Spleen (tissue), 11 donors: ENCODE data around the gene CCDC12. TPM values are rescaled to one million over a fixed set of nuclear protein-coding genes. Genes with fewer than 3 reads are reported as not detected.
"Not testable (repeated sequence)": the region's sequence is repeated elsewhere in the genome, so short reads cannot be mapped to it uniquely, and the experiment has no call there.

Experiments
- DNase-seq: peaks from one replicate; pipeline ENCODE4 v3.0.0-alpha.2; 2020
- H3K27ac ChIP-seq, 8 donors: fragments of 200-600 bp; sonication (generic) in 7 of 8; 1 replicate in 4 of 8; 2 replicates in 4 of 8; pipeline versions ENCODE4 v1.5.0 to v1.8.0; 2016 to 2021; ENCODE audit warnings: inconsistent platforms in 4 of 8, mild to moderate bottlenecking in 4 of 8, moderate library complexity in 1 of 8
- H3K27me3 ChIP-seq, 7 donors: fragments of 200-600 bp; sonication (generic) in 6 of 7; replicated peaks in 1 of 7; 1 replicate in 4 of 7; 2 replicates in 3 of 7; pipeline versions ENCODE4 v1.5.0 to v1.8.0; 2016 to 2021; ENCODE audit warnings: inconsistent platforms in 3 of 7, mild to moderate bottlenecking in 1 of 7
- H3K36me3 ChIP-seq, 6 donors: fragments of 200-600 bp; sonication (generic) in 5 of 6; 1 replicate in 4 of 6; 2 replicates in 2 of 6; pipeline versions ENCODE4 v1.5.0 to v1.8.0; 2016 to 2021; ENCODE audit warnings: inconsistent platforms in 2 of 6
- H3K4me1 ChIP-seq, 6 donors: fragments of 200-600 bp; sonication (generic) in 5 of 6; 1 replicate in 3 of 6; 2 replicates in 3 of 6; pipeline versions ENCODE4 v1.5.0 to v1.8.0; 2016 to 2021; ENCODE audit warnings: inconsistent platforms in 3 of 6
- H3K4me3 ChIP-seq, 8 donors: fragments of 200-600 bp; sonication (generic) in 7 of 8; 1 replicate in 4 of 8; 2 replicates in 4 of 8; pipeline versions ENCODE4 v1.5.0 to v1.8.0; 2016 to 2021; ENCODE audit warnings: inconsistent platforms in 4 of 8, mild to moderate bottlenecking in 4 of 8, moderate library complexity in 2 of 8
- H3K9me3 ChIP-seq, 8 donors: fragments of 200-600 bp; sonication (generic) in 7 of 8; 1 replicate in 4 of 8; 2 replicates in 4 of 8; pipeline versions ENCODE4 v1.5.0 to v1.8.0; 2016 to 2021; ENCODE audit warnings: inconsistent platforms in 4 of 8
- POLR2A ChIP-seq, 3 donors: fragments of 450-650 bp; IDR thresholded peaks; one replicate each; pipeline ENCODE4 v1.5.1; 2017; ENCODE audit warnings: antibody characterized with exemption in 3 of 3, mild to moderate bottlenecking in 1 of 3
- POLR2AphosphoS5 ChIP-seq, 3 donors: sonication (generic); formaldehyde crosslinking; IDR thresholded peaks; one replicate each; pipeline ENCODE4 v1.5.1; 2017; ENCODE audit warnings: antibody characterized with exemption in 3 of 3
- WGBS, 5 donors: extraction: QIAGEN DNeasy Blood & Tissue Kit in 3 of 5; methylation state at CpG; one replicate each; pipeline versions ENCODE4 v1.1.5 to v1.1.7; 2013 to 2018; 5-methylcytosine and 5-hydroxymethylcytosine counted together
- intact Hi-C: fragments of 100-400 bp; cut with DNase I; formaldehyde crosslinking; loops from one replicate; pipeline ENCODE4 v1.15.0; 2023; ENCODE audit warnings: low total_unique reads
- polyA plus RNA-seq, 3 donors: library from polyadenylated mRNA; stranded (reverse); fragments of 200-250 nt; gene quantifications; one replicate each; pipeline ENCODE4 v1.2.1, GENCODE V29; 2013
- total RNA-seq, 7 donors: library from RNA; depleted of rRNA in 3 of 7; stranded (reverse); fragments of >200 nt in 3 of 7; fragmentation: NEBNext Ultra II Directional in 4 of 7; extraction: Animal tissue kit (Norgen Biotek cat#: 25700) in 4 of 7; gene quantifications; one replicate each; pipeline versions ENCODE4 v1.1.0 to v1.2.1, GENCODE V29; 2016 to 2021
- TF ChIP-seq, protein P1 (sequence below), 11 experiments: fragments of 200-600 bp in 7 of 11; fragments of 450-650 bp in 4 of 11; sonication (generic) in 4 of 11; IDR thresholded peaks in 8 of 11; conservative IDR thresholded peaks in 3 of 11; 1 replicate in 7 of 11; 2 replicates in 4 of 11; pipeline versions ENCODE4 v1.4.0 to v1.8.0; 2016 to 2021; ENCODE audit warnings: antibody characterized with exemption in 11 of 11, inconsistent platforms in 4 of 11, mild to moderate bottlenecking in 1 of 11
- donor health status: healthy with polysubstance abuse.
- donor health status: DM: no; HTN: no; CAD: no; lungs with moderate emphysema.
- donor health status: DM: no; HTN: no; CAD: no.
- donor health status: Bipolar disorder and iron deficiency.
- donor health status: healthy.
- donor health status: DM: no; HTN: no; CAD: no.
- donor health status: DM: yes; HTN: yes; CAD: no.

The CCDC12 gene
- total and polyA plus RNA-seq, 10 donors = 36.5 to 124 (median 55.7) TPM

DNA sequence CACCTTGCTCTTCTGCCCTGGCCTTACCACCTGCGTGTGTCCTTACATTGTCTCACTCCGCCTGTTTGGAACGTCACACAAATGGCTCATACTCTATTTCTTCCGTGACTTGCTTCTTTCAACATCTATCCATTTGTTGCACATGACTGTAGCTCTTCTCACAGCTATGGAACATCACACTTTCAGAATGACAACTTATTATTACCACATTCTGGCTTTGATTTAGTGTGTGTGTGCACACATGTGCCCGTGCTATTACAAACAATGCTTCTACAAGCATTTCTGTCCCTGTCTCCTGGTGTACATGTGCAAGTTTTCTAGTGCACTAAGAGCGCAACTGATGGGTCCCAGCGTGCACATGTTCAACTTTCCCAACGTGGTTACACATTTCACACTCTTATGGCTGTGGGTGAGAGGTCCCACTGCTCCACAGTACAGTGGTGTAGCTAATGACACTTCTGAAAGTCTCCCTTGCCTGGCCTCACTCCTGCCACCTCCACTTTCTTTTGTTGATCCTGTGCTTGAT, 61.2 kb downstream of the CCDC12 start:
- no peaks in the 10 kb centered on the region for H3K27me3 ChIP-seq
- WGBS, 5 donors = 81 to 83% (median 83%) methylated on average over 8 of the region's 8 CpGs
- peaks cover 0 to 11% (median 5%) of the 10 kb centered on the region in 6 donors for H3K4me1 ChIP-seq
- intact Hi-C loops = no loop called here
- peak; percentile 1 for DNase-seq
- H3K9me3 ChIP-seq = peaks cover 0 to 8% (median 0%) of the 10 kb centered on the region in 8 donors
- H3K27ac ChIP-seq = no peak overlapping the region
- no peak for TF ChIP-seq POLR2AphosphoS5 (IDR thresholded peaks at IDR 0.05)
- TF ChIP-seq POLR2A (IDR thresholded peaks at IDR 0.05) = no peak
- TF ChIP-seq, protein P1, sequence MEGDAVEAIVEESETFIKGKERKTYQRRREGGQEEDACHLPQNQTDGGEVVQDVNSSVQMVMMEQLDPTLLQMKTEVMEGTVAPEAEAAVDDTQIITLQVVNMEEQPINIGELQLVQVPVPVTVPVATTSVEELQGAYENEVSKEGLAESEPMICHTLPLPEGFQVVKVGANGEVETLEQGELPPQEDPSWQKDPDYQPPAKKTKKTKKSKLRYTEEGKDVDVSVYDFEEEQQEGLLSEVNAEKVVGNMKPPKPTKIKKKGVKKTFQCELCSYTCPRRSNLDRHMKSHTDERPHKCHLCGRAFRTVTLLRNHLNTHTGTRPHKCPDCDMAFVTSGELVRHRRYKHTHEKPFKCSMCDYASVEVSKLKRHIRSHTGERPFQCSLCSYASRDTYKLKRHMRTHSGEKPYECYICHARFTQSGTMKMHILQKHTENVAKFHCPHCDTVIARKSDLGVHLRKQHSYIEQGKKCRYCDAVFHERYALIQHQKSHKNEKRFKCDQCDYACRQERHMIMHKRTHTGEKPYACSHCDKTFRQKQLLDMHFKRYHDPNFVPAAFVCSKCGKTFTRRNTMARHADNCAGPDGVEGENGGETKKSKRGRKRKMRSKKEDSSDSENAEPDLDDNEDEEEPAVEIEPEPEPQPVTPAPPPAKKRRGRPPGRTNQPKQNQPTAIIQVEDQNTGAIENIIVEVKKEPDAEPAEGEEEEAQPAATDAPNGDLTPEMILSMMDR (IDR thresholded peaks at IDR 0.05 in 8 of 11, conservative IDR thresholded peaks at IDR 0.05 in 3 of 11) = no peak
- H3K36me3 ChIP-seq = peaks cover 0 to 54% (median 35%) of the 10 kb centered on the region in 6 donors
- no peak overlapping the region for H3K4me3 ChIP-seq

DNA sequence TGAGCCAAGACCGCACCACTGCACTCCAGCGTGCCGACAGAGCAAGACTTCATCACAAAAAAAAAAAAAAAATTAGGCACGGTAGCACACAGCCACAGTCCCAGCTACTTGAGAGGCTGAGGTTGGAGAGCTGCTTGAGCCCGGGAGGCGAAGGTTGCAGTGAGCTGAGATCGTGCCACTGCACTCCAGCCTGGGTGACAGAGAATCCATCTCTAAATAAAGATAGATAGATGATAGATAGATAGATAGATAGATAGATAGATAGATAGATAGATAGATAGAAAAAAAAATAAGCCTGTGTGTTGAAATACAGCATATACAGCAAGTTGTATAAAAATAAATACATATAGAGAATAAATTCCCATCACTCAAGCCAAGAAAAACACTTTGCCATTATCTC, 61.7 kb downstream of the CCDC12 start:
- H3K27ac ChIP-seq = no peak overlapping the region
- no peak for TF ChIP-seq POLR2A (IDR thresholded peaks at IDR 0.05)
- TF ChIP-seq, protein P1 (IDR thresholded peaks at IDR 0.05 in 8 of 11, conservative IDR thresholded peaks at IDR 0.05 in 3 of 11) = no peak
- TF ChIP-seq POLR2AphosphoS5 (IDR thresholded peaks at IDR 0.05) = no peak
- intact Hi-C loops = no loop called here
- DNase-seq = peak; percentile 20
- no peak overlapping the region for H3K4me3 ChIP-seq
- peaks cover 0 to 12% (median 6%) of the 10 kb centered on the region in 6 donors for H3K4me1 ChIP-seq
- peaks cover 0 to 8% (median 0%) of the 10 kb centered on the region in 8 donors for H3K9me3 ChIP-seq
- H3K36me3 ChIP-seq = peaks cover 0 to 49% (median 31%) of the 10 kb centered on the region in 6 donors
- WGBS, 5 donors = 92 to 96% (median 95%) methylated on average over 7 of the region's 7 CpGs
- H3K27me3 ChIP-seq = no peaks in the 10 kb centered on the region

DNA sequence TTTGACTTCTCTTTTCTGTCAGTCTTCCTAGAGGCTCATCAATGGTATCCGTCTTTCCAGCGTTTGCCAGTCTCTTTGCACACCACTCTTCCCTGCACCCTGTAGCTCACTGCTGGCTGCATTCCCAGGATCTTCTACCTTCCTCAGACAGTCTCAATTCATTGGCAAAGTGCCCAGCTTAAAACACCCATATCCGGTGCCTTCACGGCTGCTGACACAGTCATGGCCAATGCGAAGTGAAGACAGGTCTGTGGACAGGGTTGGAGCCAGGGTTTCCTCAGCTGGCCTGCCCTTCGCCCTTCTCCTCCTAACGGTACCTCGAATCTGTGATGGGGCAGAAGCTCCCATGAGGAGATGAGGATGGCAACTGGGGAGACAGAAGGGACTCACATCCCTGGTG, 62.9 kb downstream of the CCDC12 start:
- WGBS, 5 donors = 54 to 75% (median 63%) methylated on average over 8 of the region's 8 CpGs
- H3K4me1 ChIP-seq = peaks cover 0 to 24% (median 16%) of the 10 kb centered on the region in 6 donors
- H3K4me3 ChIP-seq = no peak overlapping the region
- TF ChIP-seq, protein P1 (IDR thresholded peaks at IDR 0.05 in 8 of 11, conservative IDR thresholded peaks at IDR 0.05 in 3 of 11) = no peak
- TF ChIP-seq POLR2AphosphoS5 (IDR thresholded peaks at IDR 0.05) = peak in 2 of 3 donors; percentile 32 to 34
- no peaks in the 10 kb centered on the region for H3K27me3 ChIP-seq
- H3K36me3 ChIP-seq = peaks cover 0 to 37% (median 19%) of the 10 kb centered on the region in 6 donors
- no peak overlapping the region for H3K27ac ChIP-seq
- H3K9me3 ChIP-seq = peaks cover 0 to 8% (median 0%) of the 10 kb centered on the region in 8 donors
- intact Hi-C loops = no loop called here
- DNase-seq = peak; percentile 55

DNA sequence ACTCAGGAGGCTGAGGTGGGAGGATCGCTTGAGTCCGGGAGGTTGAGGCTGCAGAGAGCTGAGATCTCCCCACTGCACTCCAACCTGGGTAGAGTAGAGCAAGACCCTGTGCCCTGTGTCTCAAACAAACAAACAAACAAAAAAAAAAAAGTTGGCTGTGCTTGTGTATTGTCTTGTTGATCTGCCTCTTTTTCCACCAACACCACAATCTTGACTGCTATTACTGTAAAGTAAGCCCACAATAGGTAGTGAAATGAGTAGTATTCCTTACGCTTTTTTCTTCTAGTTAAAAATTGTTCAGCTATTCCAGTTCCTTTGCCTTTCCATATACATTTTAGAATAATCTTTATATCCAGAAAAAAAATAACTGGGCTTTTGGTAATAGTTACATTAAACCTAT, 63.6 kb downstream of the CCDC12 start:
- DNase-seq = peak; percentile 7

DNA sequence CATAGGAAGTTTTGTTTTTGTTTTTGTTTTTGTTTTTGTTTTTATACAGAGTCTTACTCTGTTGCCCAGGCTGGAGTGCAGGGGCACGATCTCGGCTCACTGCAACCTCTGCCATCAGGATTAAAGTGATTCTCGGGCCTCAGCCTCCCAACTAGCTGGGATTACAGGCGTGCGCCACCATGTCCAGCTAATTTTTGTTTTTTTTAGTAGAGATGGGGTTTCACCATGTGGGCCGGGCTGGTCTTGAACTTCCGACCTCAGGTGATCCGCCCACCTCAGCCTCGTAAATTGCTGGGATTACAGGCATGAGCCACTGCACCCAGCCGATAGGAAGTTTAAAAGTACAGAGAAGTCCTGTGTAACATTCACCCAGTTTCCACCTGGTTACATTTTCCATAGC, 65.6 kb downstream of the CCDC12 start:
- peaks cover 3 to 29% (median 19%) of the 10 kb centered on the region in 6 donors for H3K4me1 ChIP-seq
- 90 to 94% (median 91%) methylated on average over 9 to 10 of the region's 10 CpGs for WGBS, 5 donors
- H3K36me3 ChIP-seq, H3K27ac ChIP-seq, H3K27me3 ChIP-seq, intact Hi-C loops, H3K4me3 ChIP-seq, H3K9me3 ChIP-seq: not testable (repeated sequence)
- peak; percentile 38 for DNase-seq

More for the DNA sequence above, 63.6 kb downstream of the CCDC12 start:
- intact Hi-C loops = no loop called here
- Histone ChIP-seq H3K9me3 (peaks cover 0 to 8% (median 0%) of the 10 kb centered on the region in 8 donors), H3K4me3 (no peak overlapping the region), H3K4me1 (peaks cover 3 to 29% (median 19%) of the 10 kb centered on the region in 6 donors), H3K36me3 (peaks cover 0 to 30% (median 13%) of the 10 kb centered on the region in 6 donors), H3K27me3 (no peaks in the 10 kb centered on the region), H3K27ac (no peak overlapping the region)
- WGBS, 5 donors = 90 to 94% (median 93%) methylated on average over 3 of the region's 3 CpGs
- TF ChIP-seq POLR2AphosphoS5 (IDR thresholded peaks at IDR 0.05) (no peak), POLR2A (IDR thresholded peaks at IDR 0.05) (no peak)
- TF ChIP-seq, protein P1 (IDR thresholded peaks at IDR 0.05 in 8 of 11, conservative IDR thresholded peaks at IDR 0.05 in 3 of 11) = no peak
